Gastroesophageal sphincter (tissue), 3 donors: ENCODE results near the gene LTBP1.

Experiments used
- EP300 ChIP-seq: sonication (generic); formaldehyde crosslinking; IDR thresholded peaks from one replicate; pipeline ENCODE4 v1.6.1; 2017; ENCODE audit warnings: antibody characterized with exemption, mild to moderate bottlenecking
- POLR2A ChIP-seq, 2 donors: fragments of 450-650 bp; IDR thresholded peaks; one replicate each; pipeline ENCODE4 v1.6.1; 2017; ENCODE audit warnings: antibody characterized with exemption in 2 of 2, mild to moderate bottlenecking in 2 of 2, moderate library complexity in 1 of 2
- TF ChIP-seq, protein P1 (sequence below), 4 experiments: fragments of 200-600 bp in 2 of 4; fragments of 450-650 bp in 2 of 4; sonication (generic) in 1 of 4; IDR thresholded peaks; one replicate each; pipeline ENCODE4 v1.5.1; 2017 to 2019; ENCODE audit warnings: antibody characterized with exemption in 4 of 4, mild to moderate bottlenecking in 2 of 4, moderate library complexity in 2 of 4

DNA sequence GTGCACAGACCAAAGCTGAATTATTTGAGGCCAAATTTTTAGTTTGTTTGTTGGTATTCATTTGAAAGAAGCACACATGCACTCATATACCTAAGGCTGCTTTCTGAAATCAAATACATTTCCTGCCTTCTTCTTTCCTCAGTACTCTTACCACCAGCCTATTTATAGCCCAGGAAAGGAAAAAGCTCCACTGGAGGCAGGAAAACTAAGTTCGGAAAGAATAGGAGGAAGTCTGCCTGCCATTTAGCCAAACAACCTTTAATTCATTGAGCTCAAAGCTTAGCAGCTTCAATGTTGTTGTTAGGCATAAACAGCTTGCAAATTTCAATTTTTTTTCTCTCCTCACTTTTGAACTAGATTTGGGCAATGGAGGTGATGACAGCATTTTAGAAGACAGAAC lies 489.3 kb downstream of the LTBP1 start:
- no peak for TF ChIP-seq EP300
- TF ChIP-seq POLR2A (IDR thresholded peaks at IDR 0.05), result no peak
- TF ChIP-seq, protein P1, sequence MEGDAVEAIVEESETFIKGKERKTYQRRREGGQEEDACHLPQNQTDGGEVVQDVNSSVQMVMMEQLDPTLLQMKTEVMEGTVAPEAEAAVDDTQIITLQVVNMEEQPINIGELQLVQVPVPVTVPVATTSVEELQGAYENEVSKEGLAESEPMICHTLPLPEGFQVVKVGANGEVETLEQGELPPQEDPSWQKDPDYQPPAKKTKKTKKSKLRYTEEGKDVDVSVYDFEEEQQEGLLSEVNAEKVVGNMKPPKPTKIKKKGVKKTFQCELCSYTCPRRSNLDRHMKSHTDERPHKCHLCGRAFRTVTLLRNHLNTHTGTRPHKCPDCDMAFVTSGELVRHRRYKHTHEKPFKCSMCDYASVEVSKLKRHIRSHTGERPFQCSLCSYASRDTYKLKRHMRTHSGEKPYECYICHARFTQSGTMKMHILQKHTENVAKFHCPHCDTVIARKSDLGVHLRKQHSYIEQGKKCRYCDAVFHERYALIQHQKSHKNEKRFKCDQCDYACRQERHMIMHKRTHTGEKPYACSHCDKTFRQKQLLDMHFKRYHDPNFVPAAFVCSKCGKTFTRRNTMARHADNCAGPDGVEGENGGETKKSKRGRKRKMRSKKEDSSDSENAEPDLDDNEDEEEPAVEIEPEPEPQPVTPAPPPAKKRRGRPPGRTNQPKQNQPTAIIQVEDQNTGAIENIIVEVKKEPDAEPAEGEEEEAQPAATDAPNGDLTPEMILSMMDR (IDR thresholded peaks at IDR 0.05), result no peak
